Measurements from ENCODE around the gene STAC2.
"Not testable (repeated sequence)": the region's sequence is repeated elsewhere in the genome, so short reads cannot be mapped to it uniquely, and the experiment has no call there.

The STAC2 gene

DNA sequence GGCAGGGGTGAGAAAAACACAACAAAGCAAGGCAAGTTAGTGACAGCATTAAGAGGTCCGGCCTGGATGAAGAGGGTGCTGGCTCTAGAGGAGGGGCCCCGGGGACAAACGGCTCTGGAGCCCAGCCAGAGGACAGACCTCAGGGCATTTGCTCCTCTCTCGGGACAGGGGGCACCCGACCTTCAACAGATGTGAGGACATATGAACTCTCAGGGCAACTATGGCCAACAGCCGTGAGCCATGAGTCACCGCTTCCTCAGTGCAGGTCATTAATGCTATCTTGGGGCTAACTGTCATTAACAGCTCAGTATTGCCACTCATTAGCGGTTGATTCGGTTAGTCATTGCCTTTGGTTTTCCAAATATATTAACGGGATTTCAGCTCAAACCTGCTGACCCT, 50.1 kb downstream of the STAC2 start:
- H3K27ac Mint-ChIP-seq: peak overlapping the region; percentile 75
- intact Hi-C loops (cut with micrococcal nuclease): loop anchor here (1.0 kb wide), 1 partner anchor 192 kb away; no protein-coding TSS in a partner anchor
- H3K4me3 Mint-ChIP-seq: no peak overlapping the region

DNA sequence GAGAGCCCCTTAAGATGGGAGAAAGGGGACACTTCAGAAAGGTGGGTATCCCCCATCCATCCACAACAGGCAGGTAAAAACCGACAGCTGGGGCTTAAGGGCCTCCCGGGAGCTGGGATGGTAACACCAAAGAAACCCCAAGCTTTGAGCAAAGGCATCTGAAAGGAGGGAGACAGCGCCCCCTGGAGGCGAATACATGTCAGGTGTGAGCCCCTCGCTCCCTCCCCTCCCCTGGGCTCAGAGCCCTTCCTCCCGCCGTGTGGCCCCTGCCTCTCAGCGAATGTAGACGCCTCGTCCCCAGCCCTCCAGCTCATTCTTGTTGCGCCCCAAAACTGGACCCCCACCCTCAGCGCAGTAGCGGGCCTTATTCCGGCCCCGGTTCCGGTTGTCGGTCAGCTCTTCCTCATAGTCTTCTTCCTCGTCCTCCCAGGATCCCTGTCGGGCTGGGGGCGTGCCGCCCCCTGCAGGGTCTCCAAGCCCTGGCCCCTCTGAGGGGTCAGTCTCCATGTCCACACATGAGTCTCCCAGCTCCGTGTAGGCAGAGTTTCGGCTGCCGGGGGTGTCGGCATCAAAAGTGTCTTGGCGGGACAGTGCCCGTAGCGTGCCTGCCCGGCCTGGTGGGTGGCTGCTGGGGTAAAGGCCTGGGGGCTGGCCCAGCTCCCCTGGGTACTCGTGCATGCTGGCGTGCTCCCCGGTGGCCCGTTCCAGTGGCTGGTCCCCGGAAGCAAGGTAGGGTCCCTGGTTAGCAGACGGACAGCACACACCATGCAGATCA, 50.6 kb downstream of the STAC2 start:
- intact Hi-C loops (cut with micrococcal nuclease): loop anchor here (1.0 kb wide), 1 partner anchor 192 kb away; no protein-coding TSS in a partner anchor
- H3K9me3 Mint-ChIP-seq: no peaks in the 10 kb centered on the region
- peak overlapping the region; percentile 77 for H3K4me3 Mint-ChIP-seq
- H3K27ac Mint-ChIP-seq: peak overlapping the region; percentile 75
- peaks cover 5% of the 10 kb centered on the region for H3K27me3 Mint-ChIP-seq
- H3K4me1 Mint-ChIP-seq (ENCODE audit: low read depth): peaks cover 28% of the 10 kb centered on the region
- peaks cover 17% of the 10 kb centered on the region for H3K36me3 Mint-ChIP-seq (ENCODE audit: low read depth)

More for the DNA sequence above, 50.1 kb downstream of the STAC2 start:
- H3K36me3 Mint-ChIP-seq (ENCODE audit: low read depth): peaks cover 17% of the 10 kb centered on the region
- H3K4me1 Mint-ChIP-seq (ENCODE audit: low read depth): peaks cover 22% of the 10 kb centered on the region
- H3K27me3 Mint-ChIP-seq: peaks cover 5% of the 10 kb centered on the region
- H3K9me3 Mint-ChIP-seq: no peaks in the 10 kb centered on the region

DNA sequence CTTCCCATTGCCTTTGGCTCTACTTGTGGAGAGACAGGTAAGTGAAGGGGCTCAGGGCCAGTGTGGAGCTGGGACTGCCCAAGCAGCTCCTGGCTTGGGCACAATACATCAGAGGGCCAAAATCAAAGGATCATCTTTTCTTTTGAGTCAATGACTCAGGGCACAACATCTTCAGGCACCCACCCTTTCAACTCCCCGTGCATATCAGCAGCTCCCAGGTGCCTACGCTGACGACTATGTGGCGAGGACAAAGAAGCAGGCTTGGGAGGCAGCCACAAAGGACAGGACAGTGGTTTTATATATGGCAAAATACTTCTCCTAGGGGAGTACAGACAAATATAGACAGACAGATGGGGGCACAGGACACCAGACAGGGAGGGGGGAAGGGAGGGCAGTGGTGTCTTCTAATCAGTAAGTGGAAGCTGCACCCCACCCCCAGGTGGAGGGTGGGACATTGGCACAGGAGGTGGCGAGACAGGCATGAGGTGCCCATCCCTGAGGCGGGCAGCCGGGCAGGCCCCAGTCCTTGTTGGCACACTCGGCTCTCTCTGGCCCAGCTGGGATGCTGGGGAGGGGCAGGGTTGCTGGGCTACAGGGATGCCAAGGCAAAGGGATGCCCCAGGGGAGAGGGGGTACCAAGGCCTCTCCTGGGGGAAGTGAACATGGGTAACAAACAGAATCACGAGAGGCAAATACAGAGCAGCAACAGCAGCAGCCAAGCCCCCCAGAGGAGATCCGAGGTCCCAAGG, 52.0 kb downstream of the STAC2 start:
- intact Hi-C loops (cut with micrococcal nuclease): no loop called here
- H3K27me3 Mint-ChIP-seq: peaks cover 16% of the 10 kb centered on the region
- H3K36me3 Mint-ChIP-seq (ENCODE audit: low read depth): peaks cover 17% of the 10 kb centered on the region
- peak overlapping the region; percentile 34 for H3K27ac Mint-ChIP-seq
- H3K4me1 Mint-ChIP-seq (ENCODE audit: low read depth): peaks cover 41% of the 10 kb centered on the region
- H3K4me3 Mint-ChIP-seq: no peak overlapping the region
- no peaks in the 10 kb centered on the region for H3K9me3 Mint-ChIP-seq

DNA sequence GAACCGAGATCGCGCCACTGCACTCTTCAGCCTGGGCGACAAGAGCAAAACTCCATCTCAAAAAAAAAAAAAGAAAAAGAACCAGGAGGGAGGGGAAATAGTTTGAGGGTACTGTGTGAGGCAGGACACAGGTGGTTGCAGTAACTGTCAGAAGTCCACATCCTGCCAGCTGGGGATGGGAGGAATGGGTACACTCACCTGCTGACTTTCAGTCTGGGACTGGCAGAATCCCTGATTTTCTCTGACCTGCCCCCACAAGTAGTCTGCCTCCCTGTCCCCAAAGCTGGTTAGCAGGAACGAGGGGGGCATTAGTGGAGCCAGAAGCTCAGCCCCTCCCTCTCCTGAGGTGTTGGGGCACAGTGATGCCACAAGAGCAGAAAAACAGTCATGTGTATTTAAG, 52.7 kb downstream of the STAC2 start:
- no peak overlapping the region for H3K4me3 Mint-ChIP-seq
- peaks cover 41% of the 10 kb centered on the region for H3K4me1 Mint-ChIP-seq (ENCODE audit: low read depth)
- no peaks in the 10 kb centered on the region for H3K9me3 Mint-ChIP-seq
- no peak overlapping the region for H3K27ac Mint-ChIP-seq
- H3K27me3 Mint-ChIP-seq: peaks cover 16% of the 10 kb centered on the region
- intact Hi-C loops (cut with micrococcal nuclease): no loop called here
- peaks cover 17% of the 10 kb centered on the region for H3K36me3 Mint-ChIP-seq (ENCODE audit: low read depth)

DNA sequence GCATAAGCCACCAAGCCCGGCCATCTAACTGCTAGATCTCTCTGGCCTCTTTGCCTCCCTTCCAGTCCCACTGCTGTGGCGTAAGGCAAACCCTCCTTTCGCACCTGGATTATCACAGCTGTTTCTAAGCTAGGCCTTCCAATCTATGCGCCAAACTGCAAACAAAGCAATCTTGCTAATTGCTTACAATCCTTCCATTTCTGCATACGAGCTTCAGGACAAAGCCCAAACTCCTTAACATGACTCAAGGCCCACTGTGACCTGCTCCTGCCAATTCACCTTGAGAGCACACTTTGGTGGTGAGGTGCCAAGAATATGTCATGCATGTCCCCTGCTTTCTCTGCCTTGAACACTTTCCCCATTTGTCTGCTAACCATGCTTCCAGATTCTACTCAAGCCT, 53.8 kb downstream of the STAC2 start:
- Mint-ChIP-seq H3K27ac (peak overlapping the region; percentile 3), H3K27me3 (peaks cover 16% of the 10 kb centered on the region), H3K36me3 (ENCODE audit: low read depth) (peaks cover 8% of the 10 kb centered on the region), H3K4me1 (ENCODE audit: low read depth) (peaks cover 50% of the 10 kb centered on the region), H3K4me3 (no peak overlapping the region), H3K9me3 (no peaks in the 10 kb centered on the region)
- intact Hi-C loops (cut with micrococcal nuclease): no loop called here

DNA sequence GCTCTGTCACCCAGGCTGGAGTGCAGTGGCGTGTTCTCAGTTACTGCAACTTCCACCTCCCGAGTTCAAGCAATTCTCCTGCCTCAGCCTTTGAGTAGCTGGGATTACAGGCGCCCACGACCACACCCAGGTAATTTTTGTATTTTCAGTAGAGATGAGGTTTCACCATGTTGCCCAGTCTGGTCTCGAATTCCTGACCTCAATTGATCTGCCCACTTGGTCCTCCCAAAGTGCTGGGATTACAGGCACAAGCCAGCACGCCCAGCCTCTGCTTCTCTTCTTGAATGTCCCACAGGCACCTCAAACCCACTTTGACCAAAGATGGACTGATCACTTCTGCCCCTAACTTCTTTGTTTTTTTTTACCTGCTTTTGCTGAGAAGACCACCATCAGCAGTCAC, 55.2 kb downstream of the STAC2 start:
- Mint-ChIP-seq H3K27ac (peak overlapping the region; percentile 49), H3K4me3 (no peak overlapping the region), H3K36me3 (ENCODE audit: low read depth) (no peaks in the 10 kb centered on the region), H3K27me3 (peaks cover 28% of the 10 kb centered on the region), H3K4me1 (ENCODE audit: low read depth) (peaks cover 60% of the 10 kb centered on the region), H3K9me3 (no peaks in the 10 kb centered on the region)
- intact Hi-C loops (cut with micrococcal nuclease): no loop called here

DNA sequence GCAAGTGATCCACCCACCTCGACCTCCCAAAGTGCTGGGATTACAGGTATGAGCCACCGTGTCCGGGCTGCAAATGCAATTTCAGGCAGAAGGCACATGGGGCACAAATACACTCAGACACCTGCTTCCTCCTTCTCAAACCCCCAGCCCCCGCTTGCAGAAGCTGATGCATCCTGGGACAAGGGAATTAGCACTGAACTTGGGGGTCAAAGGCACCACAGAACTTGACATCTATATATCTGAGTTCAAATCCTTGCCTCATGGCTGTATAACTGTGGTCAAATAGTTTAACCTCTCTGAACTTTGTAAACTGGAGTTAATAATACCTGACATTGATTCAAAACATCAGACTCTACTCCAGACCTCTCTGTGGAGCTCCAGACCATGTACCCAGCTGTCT, 55.6 kb downstream of the STAC2 start:
- peaks cover 30% of the 10 kb centered on the region for H3K27me3 Mint-ChIP-seq
- H3K4me3 Mint-ChIP-seq: no peak overlapping the region

DNA sequence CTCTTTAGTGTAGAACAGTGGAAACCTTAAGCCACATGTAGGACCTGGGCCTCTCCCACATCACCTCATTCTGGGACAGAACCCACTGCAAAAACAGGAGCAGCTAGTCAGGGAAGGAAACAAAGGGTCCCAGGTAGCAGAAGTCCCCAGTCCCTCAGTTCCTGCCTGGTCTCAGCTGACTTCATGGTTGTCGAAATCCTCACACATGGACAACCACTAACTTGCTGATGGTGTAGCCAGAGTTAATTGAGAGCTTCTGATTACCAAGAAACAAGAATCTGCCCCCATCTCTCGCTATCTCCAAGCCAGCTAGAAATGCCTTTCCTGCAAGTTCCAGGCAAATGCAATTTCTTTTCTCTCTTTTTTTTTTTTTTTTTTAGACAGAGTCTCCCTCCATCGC, 56.2 kb downstream of the STAC2 start:
- H3K36me3 Mint-ChIP-seq (ENCODE audit: low read depth): peaks cover 4% of the 10 kb centered on the region
- H3K4me3 Mint-ChIP-seq: no peak overlapping the region
- no peak overlapping the region for H3K27ac Mint-ChIP-seq
- peaks cover 59% of the 10 kb centered on the region for H3K4me1 Mint-ChIP-seq (ENCODE audit: low read depth)
- H3K9me3 Mint-ChIP-seq: no peaks in the 10 kb centered on the region
- intact Hi-C loops (cut with micrococcal nuclease): loop anchor here (5.0 kb wide), 1 partner anchor 33 kb away; the partner anchor contains the start of gene RPL19
- peaks cover 32% of the 10 kb centered on the region for H3K27me3 Mint-ChIP-seq

More for the DNA sequence above, 55.6 kb downstream of the STAC2 start:
- Mint-ChIP-seq H3K36me3 (ENCODE audit: low read depth) (no peaks in the 10 kb centered on the region), H3K9me3 (no peaks in the 10 kb centered on the region), H3K4me1 (ENCODE audit: low read depth) (peaks cover 59% of the 10 kb centered on the region), H3K27ac (peak overlapping the region; percentile 49)
- intact Hi-C loops (cut with micrococcal nuclease): no loop called here

DNA sequence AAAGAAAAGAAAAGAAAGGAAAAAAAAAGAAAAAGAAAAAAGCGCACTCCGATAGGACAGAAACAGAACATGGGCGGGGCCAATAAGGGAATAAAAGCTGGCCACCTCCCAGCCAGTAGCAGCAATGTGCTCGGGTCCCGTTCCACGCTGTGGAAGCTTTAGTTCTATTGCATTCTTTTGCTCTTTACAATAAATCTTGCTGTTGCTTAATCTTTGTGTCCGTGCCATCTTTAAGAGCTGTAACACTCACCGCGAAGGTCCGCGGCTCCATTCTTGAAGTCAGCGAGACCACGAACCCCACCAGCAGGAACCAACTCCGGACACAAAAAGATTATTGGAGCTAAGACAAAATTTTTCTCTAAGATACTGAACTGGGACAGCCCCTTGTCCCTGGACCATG, 56.6 kb downstream of the STAC2 start:
- H3K27me3 Mint-ChIP-seq: peaks cover 31% of the 10 kb centered on the region
- intact Hi-C loops (cut with micrococcal nuclease): loop anchor here (5.0 kb wide), 1 partner anchor 33 kb away; the partner anchor contains the start of gene RPL19
- peaks cover 6% of the 10 kb centered on the region for H3K36me3 Mint-ChIP-seq (ENCODE audit: low read depth)
- peaks cover 63% of the 10 kb centered on the region for H3K4me1 Mint-ChIP-seq (ENCODE audit: low read depth)
- H3K4me3 Mint-ChIP-seq: no peak overlapping the region
- H3K9me3 Mint-ChIP-seq: no peaks in the 10 kb centered on the region
- H3K27ac Mint-ChIP-seq: no peak overlapping the region

DNA sequence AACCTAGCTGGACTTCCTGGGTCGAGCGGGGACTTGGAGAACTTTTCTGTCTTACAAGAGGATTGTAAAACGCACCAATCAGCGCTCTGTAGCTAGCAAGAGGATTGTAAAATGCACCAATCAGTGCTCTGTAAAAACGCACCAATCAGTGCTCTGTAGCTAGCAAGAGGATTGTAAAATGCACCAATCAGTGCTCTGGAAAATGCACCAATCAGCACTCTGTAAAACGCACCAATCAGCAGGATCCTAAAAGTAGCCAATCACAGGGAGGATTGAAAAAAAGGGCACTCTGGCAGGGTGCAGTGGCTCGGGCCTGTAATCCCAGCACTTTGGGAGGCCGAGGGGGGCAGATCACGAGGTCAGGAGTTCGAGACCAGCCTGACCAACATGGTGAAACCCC, 57.2 kb downstream of the STAC2 start:
- not testable (repeated sequence) for H3K9me3 Mint-ChIP-seq; H3K36me3 Mint-ChIP-seq (ENCODE audit: low read depth); H3K4me3 Mint-ChIP-seq
- H3K27ac Mint-ChIP-seq: peak overlapping the region; percentile 45
- peaks cover 30% of the 10 kb centered on the region for H3K27me3 Mint-ChIP-seq
- H3K4me1 Mint-ChIP-seq (ENCODE audit: low read depth): peaks cover 66% of the 10 kb centered on the region
- intact Hi-C loops (cut with micrococcal nuclease): loop anchor here (5.0 kb wide), 1 partner anchor 34 kb away; the partner anchor contains the start of gene RPL19

DNA sequence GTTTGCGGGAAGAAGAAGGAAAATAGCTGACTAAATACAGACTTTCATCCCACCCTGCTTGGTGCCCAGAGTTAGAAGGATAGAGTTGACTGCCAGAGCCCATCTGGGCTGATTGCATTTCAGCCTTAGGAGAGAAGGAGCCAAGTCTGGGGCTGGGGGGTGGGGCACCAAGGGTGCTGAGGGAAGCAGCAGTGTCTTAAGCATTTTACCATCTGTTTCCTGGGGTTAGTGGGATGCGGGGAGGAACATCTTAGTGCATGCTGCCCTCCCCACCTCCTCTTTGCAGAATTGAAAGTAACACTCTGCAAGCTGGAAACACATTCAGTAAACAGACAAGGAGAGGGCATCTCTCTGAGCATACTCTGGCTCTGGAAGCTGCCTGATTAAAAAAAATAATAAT, 58.3 kb downstream of the STAC2 start:
- Mint-ChIP-seq H3K27ac (peak overlapping the region; percentile 45), H3K27me3 (peaks cover 27% of the 10 kb centered on the region), H3K4me1 (ENCODE audit: low read depth) (peaks cover 66% of the 10 kb centered on the region), H3K36me3 (ENCODE audit: low read depth) (peaks cover 6% of the 10 kb centered on the region), H3K9me3 (no peaks in the 10 kb centered on the region), H3K4me3 (peak overlapping the region; percentile 9)
- intact Hi-C loops (cut with micrococcal nuclease): loop anchor here (5.0 kb wide), 1 partner anchor 35 kb away; the partner anchor contains the start of gene RPL19

DNA sequence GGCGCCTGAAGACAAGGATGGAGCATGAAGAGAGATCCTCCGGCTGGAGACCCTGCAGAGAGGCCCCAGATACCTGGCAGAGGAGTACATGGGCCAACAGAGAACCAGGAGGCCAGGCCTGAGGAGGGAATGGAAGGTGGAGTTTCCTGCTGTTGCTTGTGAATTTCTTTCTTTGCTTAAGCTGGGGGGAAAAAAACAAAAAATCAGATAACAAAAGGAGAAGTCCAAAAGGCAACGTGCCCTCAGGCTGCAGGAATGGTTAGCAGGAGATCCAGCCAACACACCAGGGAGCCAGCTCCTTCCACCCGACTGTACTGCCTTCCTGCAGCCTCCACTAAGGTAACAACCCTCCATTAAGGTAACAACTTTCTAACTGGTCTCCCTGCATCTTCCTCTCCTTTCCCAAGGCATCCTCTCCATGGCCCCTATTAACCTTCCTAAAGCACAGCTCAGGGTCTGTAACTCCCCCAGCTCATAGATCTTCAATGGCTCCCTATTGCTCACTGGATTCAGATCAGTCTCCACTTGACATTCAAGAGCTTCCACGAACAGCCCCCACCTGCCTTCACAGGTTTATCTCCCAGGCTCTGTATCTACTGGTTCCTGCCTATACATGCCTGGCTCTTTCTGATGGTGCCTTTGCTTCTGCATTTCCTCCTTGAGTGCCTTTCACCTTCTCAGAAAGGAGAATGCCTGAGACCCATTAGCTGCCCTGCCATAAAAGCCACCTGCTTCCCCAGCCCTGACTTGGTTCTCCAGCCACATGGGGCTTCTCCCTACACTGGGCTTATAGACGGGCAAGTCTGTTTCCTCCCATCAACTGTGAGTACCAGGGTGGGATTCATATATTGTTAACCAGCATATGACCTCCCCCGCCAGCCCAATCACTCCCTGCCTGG, 59.1 kb downstream of the STAC2 start:
- Mint-ChIP-seq H3K27ac (peak overlapping the region; percentile 45), H3K9me3 (no peaks in the 10 kb centered on the region), H3K36me3 (ENCODE audit: low read depth) (peaks cover 6% of the 10 kb centered on the region), H3K4me3 (peak overlapping the region; percentile 80), H3K4me1 (ENCODE audit: low read depth) (peaks cover 60% of the 10 kb centered on the region), H3K27me3 (peaks cover 27% of the 10 kb centered on the region)
- intact Hi-C loops (cut with micrococcal nuclease): loop anchor here (5.0 kb wide), 1 partner anchor 36 kb away; the partner anchor contains the start of gene RPL19

DNA sequence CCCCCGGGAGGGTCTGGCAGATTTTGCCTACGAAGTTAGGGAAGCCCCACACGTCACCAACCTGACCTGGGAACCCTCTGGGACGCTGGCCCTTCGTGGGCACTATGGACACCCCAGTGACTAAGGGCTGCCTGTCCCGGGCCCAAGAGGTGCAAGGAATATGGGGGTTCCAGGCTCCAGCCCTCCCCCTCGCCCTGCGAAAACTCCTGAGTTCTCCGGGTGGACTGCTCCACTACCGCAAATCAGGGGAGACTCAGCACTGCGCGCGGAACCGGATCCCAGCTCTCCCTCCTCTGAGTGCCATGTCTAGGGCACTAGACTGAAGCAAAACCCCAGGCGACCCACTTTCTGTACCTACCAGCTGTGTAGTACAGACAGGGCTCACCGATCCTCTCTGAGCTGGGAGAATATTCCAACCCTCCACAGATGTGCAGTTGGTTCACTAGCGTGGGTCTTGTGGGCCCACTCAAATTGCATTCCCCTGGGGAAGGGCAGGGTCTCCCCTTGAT, 59.9 kb downstream of the STAC2 start, which contains the start of gene ARL5C:
TSS of gene ARL5C (minus strand) at position 321 of the 509 bp plus-strand sequence. CDS start 401 bp downstream, outside the sequence.
- H3K36me3 Mint-ChIP-seq (ENCODE audit: low read depth): peaks cover 6% of the 10 kb centered on the region
- intact Hi-C loops (cut with micrococcal nuclease): loop anchor here (5.0 kb wide), 1 partner anchor 36 kb away; the partner anchor contains the start of gene RPL19

More for the DNA sequence above, 59.9 kb downstream of the STAC2 start, which contains the start of gene ARL5C:
- Mint-ChIP-seq H3K27ac (peak within 1 kb of the TSS; percentile 45), H3K4me1 (ENCODE audit: low read depth) (peaks cover 67% of the 10 kb centered on the region), H3K27me3 (peaks cover 27% of the 10 kb centered on the region), H3K4me3 (peak within 1 kb of the TSS; percentile 80), H3K9me3 (no peaks in the 10 kb centered on the region)

All from dendritic cell treated with granulocyte-macrophage colony-stimulating factor and Interleukin-4, amounts not matched to agents 40 ng/mL and 50 ng/mL, for 4 days (primary cell).